Neural progenitor cell (in vitro differentiated cells): ENCODE measurements around the gene CRBN.

Experiments
- EZH2 ChIP-seq: fragments of 200-600 bp; sonication (generic); IDR thresholded peaks from 2 replicates; pipeline ENCODE4 v1.6.1; 2017; ENCODE audit warnings: antibody characterized with exemption, mild to moderate bottlenecking, moderate library complexity
- EZH2phosphoT487 ChIP-seq: fragments of 200-600 bp; sonication (generic); IDR thresholded peaks from 2 replicates; pipeline ENCODE4 v1.6.1; 2017; ENCODE audit warnings: antibody characterized with exemption
- TF ChIP-seq, protein P1 (sequence below): fragments of 200-600 bp; sonication (generic); IDR thresholded peaks from 2 replicates; pipeline ENCODE4 v1.5.1; 2017; ENCODE audit warnings: antibody characterized with exemption, mild to moderate bottlenecking

DNA sequence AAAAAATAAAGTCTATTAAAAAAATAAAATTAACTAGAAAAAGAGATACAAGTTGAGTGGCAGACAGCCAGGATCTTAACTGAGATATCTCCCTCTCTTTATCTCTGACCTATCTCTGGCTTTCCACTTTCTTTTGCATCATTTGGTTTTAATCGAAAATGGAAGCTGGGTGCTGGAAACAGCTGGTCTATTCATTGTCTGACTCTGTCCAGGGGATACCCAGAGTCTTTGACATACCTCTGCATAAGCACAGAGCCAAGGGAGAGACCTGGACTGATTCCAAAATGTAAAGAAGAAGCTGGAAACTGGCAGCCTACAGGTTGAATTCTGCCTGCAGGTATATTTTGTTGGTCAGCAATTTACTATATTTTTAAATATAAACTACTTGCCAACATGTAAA, 29.6 kb upstream of the CRBN start:
- TF ChIP-seq, protein P1, sequence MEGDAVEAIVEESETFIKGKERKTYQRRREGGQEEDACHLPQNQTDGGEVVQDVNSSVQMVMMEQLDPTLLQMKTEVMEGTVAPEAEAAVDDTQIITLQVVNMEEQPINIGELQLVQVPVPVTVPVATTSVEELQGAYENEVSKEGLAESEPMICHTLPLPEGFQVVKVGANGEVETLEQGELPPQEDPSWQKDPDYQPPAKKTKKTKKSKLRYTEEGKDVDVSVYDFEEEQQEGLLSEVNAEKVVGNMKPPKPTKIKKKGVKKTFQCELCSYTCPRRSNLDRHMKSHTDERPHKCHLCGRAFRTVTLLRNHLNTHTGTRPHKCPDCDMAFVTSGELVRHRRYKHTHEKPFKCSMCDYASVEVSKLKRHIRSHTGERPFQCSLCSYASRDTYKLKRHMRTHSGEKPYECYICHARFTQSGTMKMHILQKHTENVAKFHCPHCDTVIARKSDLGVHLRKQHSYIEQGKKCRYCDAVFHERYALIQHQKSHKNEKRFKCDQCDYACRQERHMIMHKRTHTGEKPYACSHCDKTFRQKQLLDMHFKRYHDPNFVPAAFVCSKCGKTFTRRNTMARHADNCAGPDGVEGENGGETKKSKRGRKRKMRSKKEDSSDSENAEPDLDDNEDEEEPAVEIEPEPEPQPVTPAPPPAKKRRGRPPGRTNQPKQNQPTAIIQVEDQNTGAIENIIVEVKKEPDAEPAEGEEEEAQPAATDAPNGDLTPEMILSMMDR: no peak
- no peak for TF ChIP-seq EZH2
- no peak for TF ChIP-seq EZH2phosphoT487
